Measurements from ENCODE around the gene MAD1L1.

The MAD1L1 gene

DNA sequence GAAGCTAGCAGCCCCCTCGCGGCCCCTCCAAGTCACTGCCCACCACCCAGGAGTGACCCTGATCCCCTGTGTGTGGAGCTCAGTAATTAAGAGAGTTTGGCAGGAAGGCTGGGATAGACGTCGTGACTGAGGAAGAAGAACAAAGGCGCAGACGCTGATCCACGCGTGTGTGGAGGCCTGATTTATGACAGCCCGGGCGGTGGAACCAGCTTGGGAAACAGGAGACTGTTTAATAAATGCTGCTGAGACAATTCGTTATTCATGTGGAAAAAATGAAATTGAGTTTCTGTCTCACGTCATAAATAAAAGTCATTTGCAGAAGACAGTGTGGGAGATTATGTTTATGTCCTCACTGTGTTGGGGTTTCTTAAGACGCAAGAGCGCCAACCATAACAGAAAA lies 431.8 kb downstream of the MAD1L1 start:
- ChIA-PET CTCF (interaction anchor here (0.7 kb wide), 1 partner anchor 11 kb away, joined by 3 read pairs; no protein-coding TSS in a partner anchor), POLR2A (ENCODE audit: low non-redundant PET) (no interaction called here)
- no peak for DNase-seq (ENCODE audit: low spot score)
- TF ChIP-seq, protein P1, sequence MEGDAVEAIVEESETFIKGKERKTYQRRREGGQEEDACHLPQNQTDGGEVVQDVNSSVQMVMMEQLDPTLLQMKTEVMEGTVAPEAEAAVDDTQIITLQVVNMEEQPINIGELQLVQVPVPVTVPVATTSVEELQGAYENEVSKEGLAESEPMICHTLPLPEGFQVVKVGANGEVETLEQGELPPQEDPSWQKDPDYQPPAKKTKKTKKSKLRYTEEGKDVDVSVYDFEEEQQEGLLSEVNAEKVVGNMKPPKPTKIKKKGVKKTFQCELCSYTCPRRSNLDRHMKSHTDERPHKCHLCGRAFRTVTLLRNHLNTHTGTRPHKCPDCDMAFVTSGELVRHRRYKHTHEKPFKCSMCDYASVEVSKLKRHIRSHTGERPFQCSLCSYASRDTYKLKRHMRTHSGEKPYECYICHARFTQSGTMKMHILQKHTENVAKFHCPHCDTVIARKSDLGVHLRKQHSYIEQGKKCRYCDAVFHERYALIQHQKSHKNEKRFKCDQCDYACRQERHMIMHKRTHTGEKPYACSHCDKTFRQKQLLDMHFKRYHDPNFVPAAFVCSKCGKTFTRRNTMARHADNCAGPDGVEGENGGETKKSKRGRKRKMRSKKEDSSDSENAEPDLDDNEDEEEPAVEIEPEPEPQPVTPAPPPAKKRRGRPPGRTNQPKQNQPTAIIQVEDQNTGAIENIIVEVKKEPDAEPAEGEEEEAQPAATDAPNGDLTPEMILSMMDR (conservative IDR thresholded peaks at IDR 0.05; ENCODE audit: low read depth): no peak
- no peak overlapping the region for H3K27ac ChIP-seq

DNA sequence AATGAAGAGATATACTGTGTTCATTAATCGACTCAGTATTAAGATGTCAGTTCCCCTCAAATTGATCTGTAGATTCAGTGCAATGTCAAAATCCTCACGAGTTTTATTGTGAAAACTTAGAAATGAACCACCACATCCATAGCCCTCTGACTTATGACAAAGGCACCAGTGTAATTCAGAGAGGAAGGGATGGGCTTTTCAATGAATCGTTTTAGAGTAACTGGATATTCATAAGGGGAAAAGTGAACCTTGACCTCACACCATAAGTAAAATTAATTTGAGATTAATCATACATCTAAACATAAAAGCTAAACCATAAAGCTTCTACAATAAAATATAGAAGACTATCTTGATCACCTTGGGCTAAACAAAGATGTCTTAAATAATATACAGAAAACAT lies 434.6 kb downstream of the MAD1L1 start:
- H3K27ac ChIP-seq: no peak overlapping the region
- TF ChIP-seq, protein P1 (conservative IDR thresholded peaks at IDR 0.05; ENCODE audit: low read depth): no peak
- POLR2A ChIA-PET (ENCODE audit: low non-redundant PET): no interaction called here
- no peak for DNase-seq (ENCODE audit: low spot score)
- CTCF ChIA-PET: interaction anchor here (0.7 kb wide), 1 partner anchor 185 kb away, joined by 3 read pairs; no protein-coding TSS in a partner anchor

DNA sequence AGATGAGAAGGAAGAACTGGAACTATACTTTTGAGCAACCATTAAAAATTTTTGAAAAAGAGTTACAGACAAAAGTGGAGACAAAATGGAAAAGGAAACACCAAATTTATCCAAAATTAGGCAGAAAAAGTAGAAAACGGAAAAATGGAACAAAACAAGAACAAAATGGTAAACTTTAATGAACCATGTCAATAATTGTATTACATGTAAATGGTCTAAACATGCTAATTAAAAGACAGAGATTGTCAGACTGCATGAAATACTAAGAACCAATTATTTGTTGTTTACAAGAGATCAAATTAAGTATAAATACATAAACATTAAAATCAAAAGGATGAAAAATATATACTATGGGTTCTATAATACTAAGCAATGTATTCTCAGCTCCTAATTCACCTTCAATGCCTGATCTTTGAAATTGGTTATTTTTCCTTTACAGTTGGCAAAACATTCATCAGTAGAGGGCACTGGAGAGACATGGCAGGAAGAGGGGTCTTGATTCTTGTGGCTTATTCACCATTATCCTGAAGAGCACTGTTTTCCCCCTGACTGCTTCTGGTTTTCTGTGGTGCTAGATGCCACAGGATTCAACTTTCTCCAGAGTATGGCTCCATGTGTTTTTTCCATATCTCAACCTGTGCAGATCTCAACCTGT lies 437.7 kb downstream of the MAD1L1 start:
- DNase-seq (ENCODE audit: low spot score): no peak
- ChIA-PET POLR2A (ENCODE audit: low non-redundant PET) (no interaction called here), CTCF (interaction anchor here (0.7 to 1.0 kb wide), 2 partner anchors 10 to 553 kb away, joined by 3 read pairs; no protein-coding TSS in a partner anchor)
- TF ChIP-seq, protein P1 (conservative IDR thresholded peaks at IDR 0.05; ENCODE audit: low read depth): no peak
- H3K27ac ChIP-seq: no peak overlapping the region

DNA sequence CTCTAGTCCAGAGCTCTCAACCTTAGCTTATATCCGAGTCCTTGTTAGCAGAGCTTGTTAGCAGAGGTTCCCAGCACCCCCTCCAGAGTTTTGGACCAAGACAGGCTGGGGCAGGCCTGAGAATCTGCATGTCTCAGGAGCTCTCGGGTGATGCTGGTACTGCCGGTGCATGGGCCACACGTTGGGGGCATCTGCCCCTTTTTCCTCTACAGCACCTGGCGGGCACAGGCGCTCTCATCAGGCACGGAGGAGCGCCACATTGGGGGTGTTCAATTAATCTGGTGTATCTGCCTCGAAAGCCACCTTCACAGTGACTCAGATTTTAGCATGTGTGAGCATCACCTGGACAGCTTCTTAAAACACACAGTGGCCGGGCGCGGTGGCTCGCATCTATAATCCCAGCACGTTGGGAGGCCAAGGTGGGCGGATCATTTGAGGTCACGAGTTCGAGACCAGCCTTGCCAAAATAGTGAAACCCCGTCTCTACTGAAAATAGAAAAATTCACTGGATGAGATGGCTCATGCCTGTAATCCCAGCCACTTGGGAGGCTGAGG lies 445.0 kb downstream of the MAD1L1 start:
- CTCF ChIA-PET: interaction anchor here (0.6 kb wide), 1 partner anchor 56 kb away, joined by 3 read pairs; no protein-coding TSS in a partner anchor
- TF ChIP-seq, protein P1 (conservative IDR thresholded peaks at IDR 0.05; ENCODE audit: low read depth): no peak
- POLR2A ChIA-PET (ENCODE audit: low non-redundant PET): no interaction called here
- no peak overlapping the region for H3K27ac ChIP-seq
- no peak for DNase-seq (ENCODE audit: low spot score)

DNA sequence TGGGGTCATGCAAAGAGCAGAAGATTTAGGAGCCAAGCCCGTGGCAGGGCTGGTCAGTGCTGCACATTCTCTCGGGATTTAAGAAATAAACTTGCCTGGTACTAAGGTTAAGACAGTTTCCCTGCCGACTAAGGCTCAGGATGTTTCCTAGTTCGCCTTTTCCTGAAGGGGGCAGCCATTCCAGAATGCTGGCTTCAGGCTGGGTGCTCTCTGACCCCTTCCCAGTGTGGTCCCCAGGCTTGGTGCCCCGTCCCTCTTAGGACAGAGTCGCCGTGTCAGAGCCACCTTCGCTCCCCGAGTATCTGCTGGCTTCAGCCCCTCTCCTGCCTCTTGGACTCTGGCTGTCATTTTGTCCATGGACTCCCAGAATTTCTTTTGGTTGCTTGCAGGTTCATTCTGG lies 445.5 kb downstream of the MAD1L1 start:
- no peak overlapping the region for H3K27ac ChIP-seq
- TF ChIP-seq, protein P1 (conservative IDR thresholded peaks at IDR 0.05; ENCODE audit: low read depth): no peak
- ChIA-PET POLR2A (ENCODE audit: low non-redundant PET) (no interaction called here), CTCF (no interaction called here)
- DNase-seq (ENCODE audit: low spot score): no peak

DNA sequence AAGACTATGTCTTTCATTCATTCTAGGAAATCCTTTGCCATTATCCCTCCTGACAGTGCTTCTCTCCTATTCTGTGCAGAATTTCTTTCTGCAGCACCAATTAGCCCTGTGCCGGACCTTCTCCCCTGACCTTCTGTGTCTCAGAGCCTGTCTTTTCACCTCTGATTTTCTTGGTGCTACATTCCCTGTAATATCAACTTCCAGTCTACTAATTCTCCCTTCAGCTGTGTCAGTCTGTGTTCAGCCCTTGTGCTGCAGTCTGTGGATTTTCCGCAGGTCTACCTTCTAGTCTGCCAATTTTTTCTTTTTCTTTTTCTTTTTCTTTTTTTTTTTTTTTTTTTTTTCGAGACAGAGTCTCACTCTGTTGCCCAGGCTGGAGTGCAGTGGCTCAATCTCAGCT lies 446.9 kb downstream of the MAD1L1 start:
- TF ChIP-seq, protein P1 (conservative IDR thresholded peaks at IDR 0.05; ENCODE audit: low read depth): no peak
- H3K27ac ChIP-seq: no peak overlapping the region
- ChIA-PET POLR2A (ENCODE audit: low non-redundant PET) (no interaction called here), CTCF (no interaction called here)
- no peak for DNase-seq (ENCODE audit: low spot score)

All from RWPE1 (cell line).